Stimulated activated CD4-positive, alpha-beta T cell treated with anti-CD3 and anti-CD28 coated beads, Interleukin-4, amount 100 ng/mL, for 24 hours (primary cell): ENCODE data around the gene RFT1.

Experiments used
- DNase-seq: peaks from one replicate; pipeline ENCODE4 v3.0.0-alpha.2; 2020

Gene RFT1

GRCh38 chr3:53051929-53052328 lies 78.3 kb downstream of the RFT1 start:
- DNase-seq, result no peak

- no peak for DNase-seq
Measured at GRCh38 chr3:53049987-53050386, 80.2 kb downstream of the RFT1 start.

- DNase-seq, result peak; percentile 52
Measured at GRCh38 chr3:53046171-53047170, 83.8 kb downstream of the RFT1 start.

- DNase-seq, result peak; percentile 70
Measured at GRCh38 chr3:53045518-53046170, 84.6 kb downstream of the RFT1 start, which contains the start of gene SFMBT1. SFMBT1 (minus strand) TSS chr3:53046073; CDS start chr3:52969128, 76,945 bp downstream.

GRCh38 chr3:53044711-53045517 lies 85.3 kb downstream of the RFT1 start:
- DNase-seq, result peak; percentile 55

GRCh38 chr3:53044371-53044710 lies 85.9 kb downstream of the RFT1 start:
- no peak for DNase-seq

GRCh38 chr3:53043738-53044137 lies 86.5 kb downstream of the RFT1 start:
- no peak for DNase-seq

GRCh38 chr3:53042651-53043050 lies 87.6 kb downstream of the RFT1 start:
- no peak for DNase-seq

- no peak for DNase-seq
Measured at GRCh38 chr3:53040351-53040820, 89.8 kb downstream of the RFT1 start.

- no peak for DNase-seq
Measured at GRCh38 chr3:53039376-53039752, 90.9 kb downstream of the RFT1 start.

- DNase-seq, result no peak
Measured at GRCh38 chr3:53038679-53039375, 91.4 kb downstream of the RFT1 start.
